PC-9 (cell line): ENCODE data around the gene ATP1A3.

Experiments used
- EZH2 ChIP-seq: fragments of 200-600 bp; sonication (generic); IDR thresholded peaks from 2 replicates; pipeline ENCODE4 v1.8.0; 2017; ENCODE audit warnings: antibody characterized with exemption, low read depth
- TF ChIP-seq, protein P1 (sequence below): fragments of 200-600 bp; sonication (generic); conservative IDR thresholded peaks from 2 replicates; pipeline ENCODE4 v1.6.1; 2017; ENCODE audit warnings: mixed run types, antibody characterized with exemption, mild to moderate bottlenecking, moderate library complexity

DNA sequence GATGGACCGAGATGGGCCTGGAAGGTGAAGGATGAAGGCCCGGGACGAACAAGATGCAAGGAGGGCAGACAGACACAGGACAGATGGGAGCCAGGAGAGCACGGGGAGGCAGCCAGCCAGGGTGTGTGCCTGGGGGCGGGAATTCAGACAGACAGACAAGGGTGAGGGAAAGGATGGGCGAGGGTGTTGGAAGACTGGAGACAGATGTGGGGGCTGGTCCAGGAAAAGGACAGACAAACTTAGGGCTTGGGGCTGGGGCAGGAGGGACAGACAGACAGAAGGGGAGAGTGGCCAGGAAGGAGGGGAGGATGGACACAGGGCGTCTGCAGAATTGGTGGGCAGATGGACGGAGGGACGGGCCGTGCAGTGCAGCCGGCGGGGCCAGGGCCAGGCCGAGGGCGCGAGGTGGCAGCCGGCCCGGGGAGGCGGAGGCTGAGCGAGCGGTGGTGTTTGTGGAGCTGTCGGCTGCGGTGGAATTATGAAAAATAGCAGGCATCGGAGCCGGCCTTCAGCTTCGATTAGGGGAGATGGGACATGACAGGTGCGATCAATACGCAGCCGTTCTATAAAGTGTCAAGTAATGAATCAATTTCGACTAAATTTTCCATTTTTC lies 61.2 kb downstream of the ATP1A3 start:
- TF ChIP-seq, protein P1, sequence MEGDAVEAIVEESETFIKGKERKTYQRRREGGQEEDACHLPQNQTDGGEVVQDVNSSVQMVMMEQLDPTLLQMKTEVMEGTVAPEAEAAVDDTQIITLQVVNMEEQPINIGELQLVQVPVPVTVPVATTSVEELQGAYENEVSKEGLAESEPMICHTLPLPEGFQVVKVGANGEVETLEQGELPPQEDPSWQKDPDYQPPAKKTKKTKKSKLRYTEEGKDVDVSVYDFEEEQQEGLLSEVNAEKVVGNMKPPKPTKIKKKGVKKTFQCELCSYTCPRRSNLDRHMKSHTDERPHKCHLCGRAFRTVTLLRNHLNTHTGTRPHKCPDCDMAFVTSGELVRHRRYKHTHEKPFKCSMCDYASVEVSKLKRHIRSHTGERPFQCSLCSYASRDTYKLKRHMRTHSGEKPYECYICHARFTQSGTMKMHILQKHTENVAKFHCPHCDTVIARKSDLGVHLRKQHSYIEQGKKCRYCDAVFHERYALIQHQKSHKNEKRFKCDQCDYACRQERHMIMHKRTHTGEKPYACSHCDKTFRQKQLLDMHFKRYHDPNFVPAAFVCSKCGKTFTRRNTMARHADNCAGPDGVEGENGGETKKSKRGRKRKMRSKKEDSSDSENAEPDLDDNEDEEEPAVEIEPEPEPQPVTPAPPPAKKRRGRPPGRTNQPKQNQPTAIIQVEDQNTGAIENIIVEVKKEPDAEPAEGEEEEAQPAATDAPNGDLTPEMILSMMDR = no peak
- no peak for TF ChIP-seq EZH2
